Neutrophil (primary cell): ENCODE data around the gene SUB1.
"Not testable (repeated sequence)": the region's sequence is repeated elsewhere in the genome, so short reads cannot be mapped to it uniquely, and the experiment has no call there.

Experiments used
- H3K27ac ChIP-seq: fragments of 200-600 bp; sonication (generic); 2 replicates; pipeline ENCODE4 v1.5.1; 2016; ENCODE audit warnings: mild to moderate bottlenecking, moderate library complexity
- H3K27me3 ChIP-seq: fragments of 200-600 bp; sonication (generic); 2 replicates; pipeline ENCODE4 v1.6.0; 2016; ENCODE audit warnings: mild to moderate bottlenecking
- H3K36me3 ChIP-seq: fragments of 200-600 bp; sonication (generic); 2 replicates; pipeline ENCODE4 v1.5.1; 2017
- H3K4me1 ChIP-seq, 2 experiments: fragments of 200-600 bp in 1 of 2; sonication (generic) in 1 of 2; 1 replicate in 1 of 2; 2 replicates in 1 of 2; pipeline versions ENCODE4 v1.5.1 to v1.6.1; 2013 to 2016; ENCODE audit warnings: low read depth in 1 of 2, low read length in 1 of 2, mild to moderate bottlenecking in 1 of 2, moderate library complexity in 1 of 2; ENCODE audit not compliant: control insufficient read depth in 1 of 2, insufficient read depth in 1 of 2
- H3K4me3 ChIP-seq, 2 experiments: fragments of 200-600 bp in 1 of 2; sonication (generic) in 1 of 2; 1 replicate in 1 of 2; 2 replicates in 1 of 2; pipeline ENCODE4 v1.5.1; 2013 to 2016; ENCODE audit warnings: low read depth in 1 of 2, low read length in 1 of 2, mild to moderate bottlenecking in 1 of 2, moderate library complexity in 1 of 2
- H3K9me3 ChIP-seq: fragments of 200-600 bp; sonication (generic); 2 replicates; pipeline ENCODE4 v1.5.1; 2016
- CTCF ChIP-seq: fragments of 200-600 bp; sonication (generic); IDR thresholded peaks from 2 replicates; pipeline ENCODE4 v1.5.1; 2016; ENCODE audit warnings: antibody characterized with exemption

SUB1 gene

GRCh38 chr5:32585446-32586275 lies at the start of gene SUB1:
Gene SUB1, plus strand, starts transcription at chr5:32585557. Its CDS starts 2,956 bp downstream, at chr5:32588513.
- TF ChIP-seq CTCF, result peak; percentile 24
- peaks cover 21% of the 10 kb centered on the region for H3K36me3 ChIP-seq
- H3K27me3 ChIP-seq, result no peaks in the 10 kb centered on the region
- peak within 1 kb of the TSS; percentile 99 for H3K27ac ChIP-seq
- H3K9me3 ChIP-seq, result no peaks in the 10 kb centered on the region
- peaks cover 57 to 61% of the 10 kb centered on the region in 2 experiments for H3K4me1 ChIP-seq
- H3K4me3 ChIP-seq, result peak within 1 kb of the TSS; percentile 89 to 99

- H3K27me3 ChIP-seq, result peaks cover 11% of the 10 kb centered on the region
- TF ChIP-seq CTCF, result no peak
- H3K9me3 ChIP-seq, result no peaks in the 10 kb centered on the region
- no peak overlapping the region for H3K4me3 ChIP-seq
- H3K27ac ChIP-seq, result no peak overlapping the region
- peaks cover 51 to 66% of the 10 kb centered on the region in 2 experiments for H3K4me1 ChIP-seq
- H3K36me3 ChIP-seq, result no peaks in the 10 kb centered on the region
Measured at GRCh38 chr5:32536246-32536645, 49.1 kb upstream of the SUB1 start.

DNA sequence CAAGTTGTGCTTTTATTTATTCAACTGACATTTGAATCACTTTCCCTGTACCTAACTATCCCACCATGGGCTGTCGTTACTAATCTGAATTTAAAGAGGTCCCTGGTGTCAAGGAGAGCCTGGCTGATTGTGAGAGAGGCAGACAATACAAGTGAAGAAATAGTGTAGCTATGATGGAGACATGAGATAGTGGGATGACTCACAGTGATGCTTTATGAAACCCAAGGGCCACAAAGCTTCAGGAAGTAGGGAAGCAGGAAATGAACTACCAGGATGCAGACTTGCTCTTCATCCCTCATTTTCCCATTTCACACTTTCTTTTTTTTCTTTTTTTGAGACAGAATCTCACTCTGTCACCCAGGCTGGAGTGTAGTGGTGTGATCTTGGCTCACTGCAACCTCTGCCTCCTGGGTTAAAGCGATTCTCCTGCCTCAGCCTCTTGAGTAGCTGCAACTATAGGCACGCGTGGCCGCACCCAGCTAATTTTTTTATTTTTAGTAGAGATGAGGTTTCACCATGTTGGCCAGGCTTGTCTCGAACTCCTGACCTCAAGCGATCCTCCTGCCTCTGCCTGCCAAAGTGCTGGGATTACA lies 47.8 kb upstream of the SUB1 start:
- H3K9me3 ChIP-seq, H3K36me3 ChIP-seq: not testable (repeated sequence)
- H3K4me1 ChIP-seq, result peaks cover 40 to 54% of the 10 kb centered on the region in 2 experiments

DNA sequence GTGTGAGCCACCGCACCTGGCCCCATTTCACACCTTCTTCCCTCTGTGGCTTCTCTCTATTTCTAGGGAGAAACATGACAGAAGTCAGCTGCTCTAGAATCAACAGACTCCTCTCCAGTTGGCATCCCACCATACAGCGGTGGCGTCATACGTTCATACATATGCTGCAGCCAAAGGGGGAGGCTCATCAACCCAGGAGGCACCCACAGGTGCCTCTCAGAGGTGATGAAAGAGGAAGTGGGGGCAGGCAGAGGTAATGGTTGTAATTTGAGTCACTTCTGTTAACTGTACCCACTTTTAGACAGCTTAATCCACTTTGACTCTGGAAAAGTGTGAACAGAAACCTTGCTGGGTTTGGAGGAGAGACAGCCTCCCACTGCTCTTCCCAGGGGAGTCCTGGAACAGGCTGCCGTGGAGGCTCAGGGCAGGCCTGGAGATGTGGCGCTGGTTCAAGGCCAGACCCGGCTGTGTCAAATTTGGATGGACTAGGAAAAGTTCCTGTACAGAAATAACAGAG lies 47.3 kb upstream of the SUB1 start:
- TF ChIP-seq CTCF, result no peak
- Histone ChIP-seq H3K27me3 (no peaks in the 10 kb centered on the region), H3K4me1 (peaks cover 40 to 54% of the 10 kb centered on the region in 2 experiments), H3K36me3 (no peaks in the 10 kb centered on the region), H3K27ac (peak overlapping the region; percentile 54), H3K4me3 (peak overlapping the region in 1 of 2 experiments; percentile 9), H3K9me3 (no peaks in the 10 kb centered on the region)

More for the DNA sequence above, 47.8 kb upstream of the SUB1 start:
- H3K27me3 ChIP-seq, H3K4me3 ChIP-seq: not testable (repeated sequence)
- H3K27ac ChIP-seq, result peak overlapping the region; percentile 54

- Histone ChIP-seq H3K9me3 (no peaks in the 10 kb centered on the region), H3K4me3 (no peak overlapping the region), H3K4me1 (peaks cover 40 to 54% of the 10 kb centered on the region in 2 experiments), H3K27me3 (peaks cover 5% of the 10 kb centered on the region), H3K27ac (peak overlapping the region; percentile 63), H3K36me3 (no peaks in the 10 kb centered on the region)
- no peak for TF ChIP-seq CTCF
Measured at GRCh38 chr5:32539981-32540845, 45.1 kb upstream of the SUB1 start.
